Cardiac ventricle fibroblast (primary cell): ENCODE results near the gene KLK6. TPM values are rescaled to one million over a fixed set of nuclear protein-coding genes. Genes with fewer than 3 reads are reported as not detected.

Experiments used
- total RNA-seq: library from RNA; depleted of rRNA; stranded (reverse); fragments of >200 nt; gene quantifications from 2 replicates; pipeline ENCODE4 v1.2.3, GENCODE V29; 2015

Gene KLK6
- total RNA-seq = not detected in 2 replicates

DNA sequence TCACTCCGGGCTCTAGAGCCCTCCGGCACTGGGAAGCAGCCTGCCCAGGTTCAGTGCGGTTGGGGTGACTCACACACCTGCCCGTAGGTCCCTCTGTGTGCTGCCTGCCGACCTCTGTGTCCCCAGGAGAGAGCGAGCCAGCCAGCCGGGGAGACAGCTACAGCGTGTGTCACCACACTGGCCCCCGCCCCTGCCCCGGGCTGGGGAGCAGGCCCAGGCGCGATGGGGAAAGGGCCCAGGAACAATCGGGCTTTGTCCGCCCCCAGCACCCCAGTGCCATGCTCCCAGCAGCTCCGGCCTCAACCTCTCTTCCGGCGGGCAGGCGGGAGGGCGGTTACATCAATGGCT is at the start of gene KLK6:
TSS of gene KLK6 (minus strand) at position 179 of the 348 bp plus-strand sequence. CDS start 1,487 bp downstream, outside the sequence.

DNA sequence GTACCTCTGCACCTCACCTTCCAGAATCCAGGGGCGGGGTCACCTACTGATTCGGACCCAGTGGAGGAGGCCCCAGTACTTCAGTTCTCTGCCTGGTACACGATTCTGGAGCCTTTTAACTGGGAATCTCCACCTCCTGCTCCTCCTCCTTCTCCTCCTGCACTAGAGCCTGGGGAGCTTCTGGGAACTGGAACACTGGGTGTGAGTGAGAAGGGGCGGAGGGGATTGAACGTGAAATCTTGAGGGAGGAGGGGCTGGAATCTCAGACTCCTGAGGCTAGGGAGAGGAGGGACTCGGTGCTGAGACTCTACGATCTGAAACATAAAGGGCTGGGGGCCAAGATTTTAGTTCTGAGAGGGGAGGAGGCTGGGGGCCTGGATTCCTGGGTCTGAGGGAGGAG is 32.1 kb upstream of the KLK6 start, which contains the start of gene KLK8:
TSS of gene KLK8 (minus strand) at position 90 of the 400 bp plus-strand sequence. CDS start 437 bp downstream, outside the sequence.

DNA sequence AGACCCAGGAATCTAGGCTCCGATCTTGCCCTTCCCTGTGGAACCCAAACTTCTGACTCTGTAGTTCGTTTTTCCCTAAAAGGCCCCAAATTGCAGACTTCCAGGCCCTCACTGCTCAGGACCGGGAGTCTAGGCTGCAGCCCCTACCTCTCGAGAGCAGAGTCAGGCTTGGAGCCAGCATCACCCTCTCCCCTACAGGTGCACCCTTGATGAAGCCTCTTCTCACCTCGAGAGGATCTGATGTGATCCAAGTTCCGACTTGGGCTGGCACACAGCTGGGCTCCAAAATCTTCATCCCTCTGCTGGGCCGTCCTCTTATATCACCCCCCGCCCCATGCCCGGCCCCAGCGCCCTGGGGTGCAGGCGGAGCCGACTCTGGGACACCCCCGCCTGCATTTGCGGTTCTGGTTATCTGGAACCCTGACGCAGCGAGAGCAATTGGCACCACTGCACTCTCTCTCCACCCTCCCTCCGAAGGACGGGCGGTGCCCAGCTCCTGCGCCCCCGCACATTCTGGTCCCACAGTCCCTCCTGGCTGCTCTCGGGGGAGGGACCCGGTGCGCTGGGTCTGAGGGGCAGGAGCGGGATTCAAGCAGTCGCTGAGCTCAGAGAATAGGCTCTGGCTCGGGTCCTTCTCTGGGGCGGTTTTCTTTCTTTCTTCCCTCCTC is 14.4 kb upstream of the KLK6 start, which contains the start of gene KLK7:
TSS of gene KLK7 (minus strand) at position 293 of the 668 bp plus-strand sequence. CDS start 1,518 bp downstream, outside the sequence.

DNA sequence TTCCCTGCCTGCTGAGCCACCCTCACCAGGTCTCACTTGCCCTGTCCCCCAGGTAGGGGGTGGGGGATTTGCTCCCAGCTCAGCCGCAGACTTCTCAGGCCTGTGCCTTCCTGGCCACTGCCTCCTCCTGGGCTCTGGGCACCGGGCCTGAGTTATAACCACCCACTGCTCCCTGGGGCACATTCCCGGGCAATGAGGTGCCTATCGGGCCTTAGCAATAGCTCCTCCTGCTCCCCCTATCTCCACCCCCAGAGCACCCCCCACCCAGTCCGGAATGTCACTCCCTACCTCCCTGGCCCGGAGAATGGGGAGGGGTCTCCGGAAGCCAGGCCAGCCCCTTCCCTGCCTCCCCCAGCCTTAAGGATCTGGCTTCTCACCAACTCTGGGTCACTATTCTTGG is 16.5 kb downstream of the KLK6 start, which contains the start of gene KLK5:
TSS of gene KLK5 (minus strand) at position 129 of the 400 bp plus-strand sequence. CDS start 381 bp downstream, outside the sequence.

DNA sequence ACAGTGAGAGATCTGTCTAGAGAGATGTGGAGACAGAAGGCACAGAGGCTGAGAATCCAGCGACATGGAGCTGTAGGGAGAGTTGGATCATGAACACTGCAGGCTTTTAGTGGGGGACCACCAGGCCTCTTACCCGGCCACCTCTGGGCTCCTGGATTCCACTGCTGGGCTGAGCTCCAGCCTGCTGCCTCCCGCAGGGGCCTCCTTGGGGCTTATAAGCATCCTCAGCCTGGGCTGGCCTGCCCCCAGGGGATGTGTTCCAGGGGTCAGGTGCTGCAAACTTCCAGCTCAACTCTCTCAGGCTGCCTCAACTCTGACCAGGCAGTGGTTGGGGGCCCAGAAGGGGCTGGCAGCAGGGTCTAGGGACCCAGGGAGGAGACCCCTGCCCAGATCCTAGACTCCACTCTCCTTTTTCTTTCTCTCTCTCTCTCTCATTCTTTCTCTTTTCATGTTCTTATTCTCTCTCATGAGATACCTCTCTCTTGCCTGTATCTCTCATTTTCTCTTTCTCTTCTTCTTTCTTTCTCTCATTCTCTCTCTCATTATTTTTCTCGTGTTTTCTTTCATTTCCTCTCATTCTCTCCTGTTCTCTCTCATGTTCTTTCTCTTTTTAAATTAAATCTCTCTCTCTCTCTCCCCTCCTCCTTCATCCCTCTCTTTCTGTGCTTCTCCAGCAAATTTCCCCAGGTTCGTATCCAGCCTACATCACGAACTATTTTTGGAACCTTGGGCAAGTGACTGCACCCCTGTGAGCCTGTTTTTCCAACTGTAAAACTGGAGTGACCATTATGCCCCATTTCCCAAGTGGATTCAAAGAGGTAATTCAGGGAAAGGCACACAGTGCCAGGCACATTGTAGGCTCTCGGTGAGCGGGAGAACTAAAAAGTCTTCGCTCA is 57.9 kb downstream of the KLK6 start, which contains the start of gene KLK4:
TSS of gene KLK4 (minus strand) at position 190 of the 896 bp plus-strand sequence. CDS start 657 bp downstream, outside the sequence.

Other genes starting within 250 kb of the KLK6 start
- 1.1 and 4.7 TPM in 2 replicates for gene SHANK1, start 249.8 kb downstream of the KLK6 start, total RNA-seq
- gene CLEC11A, start 246.2 kb downstream of the KLK6 start, total RNA-seq = 288 and 306 TPM in 2 replicates
- gene GPR32, start 199.1 kb downstream of the KLK6 start, total RNA-seq = not detected in 2 replicates
- gene ACP4, start 179.2 kb downstream of the KLK6 start, total RNA-seq = not detected in 2 replicates
- not detected in 2 replicates for gene KLK1, start 145.8 kb downstream of the KLK6 start, total RNA-seq
- not detected in 2 replicates for gene KLK15, start 136.0 kb downstream of the KLK6 start, total RNA-seq
- gene KLK3, start 114.7 kb downstream of the KLK6 start, total RNA-seq = not detected in 2 replicates
- gene KLK2, start 96.2 kb downstream of the KLK6 start, total RNA-seq = not detected in 2 replicates
- gene KLK4, start 58.2 kb downstream of the KLK6 start, total RNA-seq = not detected in 2 replicates
- gene KLK5, start 16.6 kb downstream of the KLK6 start, total RNA-seq = not detected in 2 replicates
- not detected in 2 replicates for gene KLK7, start 14.3 kb upstream of the KLK6 start, total RNA-seq
- not detected in 2 replicates for gene KLK8, start 32.0 kb upstream of the KLK6 start, total RNA-seq
- 1.8 TPM in 1 of 2 replicates, not detected in the other for gene KLK10, start 50.1 kb upstream of the KLK6 start, total RNA-seq
- gene KLK11, start 57.0 kb upstream of the KLK6 start, total RNA-seq = not detected in 2 replicates
- gene KLK12, start 65.4 kb upstream of the KLK6 start, total RNA-seq = not detected in 2 replicates
- 0.19 TPM in 1 of 2 replicates, not detected in the other for gene KLK13, start 95.5 kb upstream of the KLK6 start, total RNA-seq
- not detected in 2 replicates for gene KLK14, start 113.3 kb upstream of the KLK6 start, total RNA-seq
- gene CTU1, start 138.8 kb upstream of the KLK6 start, total RNA-seq = 14.0 and 18.0 TPM in 2 replicates
- not detected in 2 replicates for gene SIGLEC9, start 155.3 kb upstream of the KLK6 start, total RNA-seq
- gene SIGLEC7, start 172.7 kb upstream of the KLK6 start, total RNA-seq = not detected in 2 replicates